ENCODE data around the gene SLC66A2. TPM values are rescaled to one million over a fixed set of nuclear protein-coding genes. Genes with fewer than 3 reads are reported as not detected.

SLC66A2 gene
- total RNA-seq, 1 donor from 2014 or later, result 33.2 TPM

DNA sequence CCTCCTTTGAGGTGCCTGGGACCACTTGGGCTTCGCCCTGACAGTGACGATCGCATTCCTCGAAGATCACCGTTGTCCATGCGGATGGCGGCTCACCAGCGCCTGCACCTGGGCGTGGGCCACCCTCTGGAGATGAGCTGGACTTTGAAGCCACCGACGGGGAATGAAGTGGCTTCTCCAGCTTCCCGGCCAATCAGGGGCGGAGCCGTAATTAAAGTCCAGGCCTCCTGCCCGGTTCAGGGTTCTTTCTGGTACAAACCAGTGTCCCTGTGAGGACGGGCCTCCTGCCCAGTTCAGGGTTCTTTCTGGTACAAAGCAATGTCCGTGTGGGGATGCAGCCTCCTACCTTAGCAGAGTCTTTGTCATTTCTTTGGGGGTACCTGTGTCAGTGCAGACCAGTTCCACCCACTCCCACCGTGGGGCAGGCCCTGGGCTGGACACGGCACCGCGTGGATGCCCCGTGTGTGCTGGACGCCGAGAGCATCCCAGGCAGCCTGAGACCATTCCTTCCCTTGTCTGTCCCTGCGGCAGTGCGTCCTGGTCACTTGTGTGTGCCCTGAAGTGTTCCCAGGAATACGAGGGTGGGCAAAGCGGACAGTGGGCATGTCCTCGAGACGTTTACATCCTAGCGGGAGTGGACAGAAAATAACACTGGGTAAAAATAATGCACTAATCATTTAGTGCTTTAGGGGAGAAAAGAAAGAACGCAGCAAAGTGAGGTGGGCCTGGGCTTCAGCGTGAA lies 98.7 kb downstream of the SLC66A2 start:
- no peak for DNase-seq (ENCODE audit: low read depth in 2 of 2)

Other genes starting within 250 kb of the SLC66A2 start
- 0.26 and 2.4 TPM in 2 replicates for gene KCNG2, start 153.7 kb downstream of the SLC66A2 start, total RNA-seq
- gene HSBP1L1, start 13.0 kb upstream of the SLC66A2 start, total RNA-seq, result 1.8 and 3.4 TPM in 2 replicates
- gene TXNL4A, start 36.9 kb upstream of the SLC66A2 start, total RNA-seq, result 42.0 and 45.3 TPM in 2 replicates
- gene RBFA, start 82.8 kb upstream of the SLC66A2 start, total RNA-seq, result 32.4 and 34.0 TPM in 2 replicates
- gene ADNP2, start 157.6 kb upstream of the SLC66A2 start, total RNA-seq, result 12.2 and 15.2 TPM in 2 replicates

All from dermis microvascular lymphatic vessel endothelial cell (primary cell).